SU-DHL-6 (cell line): Measurements from ENCODE around the gene RSPRY1.

ENCODE experiments used
- H2AFZ ChIP-seq: fragments of 200-600 bp; sonication (generic); 2 replicates; pipeline ENCODE4 v1.6.1; 2014; ENCODE audit warnings: low read depth, mild to moderate bottlenecking, moderate library complexity, mixed read lengths, antibody characterized with exemption, low read length; ENCODE audit not compliant: severe bottlenecking
- H3F3A ChIP-seq: fragments of 200-600 bp; shearing (Covaris generic); 2 replicates; pipeline ENCODE4 v1.6.0; 2016; ENCODE audit warnings: antibody characterized with exemption, mild to moderate bottlenecking; ENCODE audit not compliant: insufficient read depth
- H3K27ac ChIP-seq: fragments of 200-600 bp; sonication (generic); 2 replicates; pipeline ENCODE4 v1.5.1; 2016; ENCODE audit warnings: low read depth, mild to moderate bottlenecking, low read length, moderate library complexity, mixed read lengths
- H3K27me3 ChIP-seq: fragments of 200-600 bp; sonication (generic), shearing (Covaris generic); 2 replicates; pipeline ENCODE4 v1.6.0; 2014; ENCODE audit warnings: mild to moderate bottlenecking, low read length
- H3K36me3 ChIP-seq: fragments of 200-600 bp; sonication (generic); 2 replicates; pipeline ENCODE4 v1.6.1; 2014; ENCODE audit warnings: mild to moderate bottlenecking, low read length, mixed read lengths
- H3K4me2 ChIP-seq: fragments of 300-600, 200-600 bp; shearing (Covaris generic), sonication (generic); 2 replicates; pipeline ENCODE4 v1.6.0; 2014; ENCODE audit warnings: low read length, low read depth, mild to moderate bottlenecking; ENCODE audit not compliant: poor library complexity, severe bottlenecking
- H3K4me3 ChIP-seq: fragments of 200-600 bp; sonication (generic); 2 replicates; pipeline ENCODE4 v1.5.1; 2014; ENCODE audit warnings: antibody characterized with exemption, low read length, mild to moderate bottlenecking, mixed read lengths; ENCODE audit not compliant: insufficient read depth, poor library complexity, severe bottlenecking
- H3K79me2 ChIP-seq: fragments of 200-600 bp; sonication (generic); 2 replicates; pipeline ENCODE4 v1.6.1; 2014; ENCODE audit warnings: mild to moderate bottlenecking, low read length, moderate library complexity; ENCODE audit not compliant: insufficient read depth
- H3K9ac ChIP-seq: fragments of 200-600 bp; sonication (generic); 2 replicates; pipeline ENCODE4 v1.7.0; 2014; ENCODE audit warnings: mild to moderate bottlenecking, low read length
- H3K9me2 ChIP-seq: fragments of 200-600 bp; sonication (generic); replicated peaks from 2 replicates; pipeline ENCODE4 v1.6.1; 2014; ENCODE audit warnings: low read length; ENCODE audit not compliant: insufficient read depth
- H3K9me3 ChIP-seq: fragments of 200-600 bp; sonication (generic); 2 replicates; pipeline ENCODE4 v1.6.1; 2014; ENCODE audit warnings: low read length, mixed read lengths; ENCODE audit not compliant: insufficient read depth
- H4K20me1 ChIP-seq: fragments of 200-600 bp; sonication (generic); 2 replicates; pipeline ENCODE4 v1.6.1; 2014; ENCODE audit warnings: low read depth, mild to moderate bottlenecking, antibody characterized with exemption, low read length, moderate library complexity, mixed read lengths
- CTCF ChIP-seq: fragments of 200-600 bp; sonication (generic); IDR thresholded peaks from one replicate; pipeline ENCODE4 v1.5.1; 2017; ENCODE audit warnings: antibody characterized with exemption, mild to moderate bottlenecking, low read length, moderate library complexity; ENCODE audit not compliant: insufficient read depth, poor library complexity, severe bottlenecking
- EZH2phosphoT487 ChIP-seq: fragments of 200-600 bp; sonication (generic), shearing (Covaris generic); conservative IDR thresholded peaks from 2 replicates; pipeline ENCODE4 v1.6.1; 2018; ENCODE audit warnings: mild to moderate bottlenecking, antibody characterized with exemption, low read length, moderate library complexity, mixed read lengths

RSPRY1 gene

GRCh38 chr16:57209780-57210179 is 23.7 kb downstream of the RSPRY1 start:
- no peaks in the 10 kb centered on the region for H3K27me3 ChIP-seq
- no peak overlapping the region for H3K9ac ChIP-seq
- H3K9me3 ChIP-seq: no peaks in the 10 kb centered on the region
- H3K9me2 ChIP-seq: no peaks in the 10 kb centered on the region
- H2AFZ ChIP-seq: no peak overlapping the region
- no peaks in the 10 kb centered on the region for H4K20me1 ChIP-seq
- peaks cover 29% of the 10 kb centered on the region; the same call in 1 of the 2 replicates for H3K36me3 ChIP-seq
- no peak for TF ChIP-seq EZH2phosphoT487
- H3K4me3 ChIP-seq: no peak overlapping the region
- H3K79me2 ChIP-seq: no peaks in the 10 kb centered on the region
- no peak overlapping the region for H3K4me2 ChIP-seq
- H3F3A ChIP-seq: no peaks in the 10 kb centered on the region; the same call in 1 of the 2 replicates
- H3K27ac ChIP-seq: no peak overlapping the region

- Histone ChIP-seq H3K9ac (no peak overlapping the region), H3K79me2 (no peaks in the 10 kb centered on the region), H3K9me2 (no peaks in the 10 kb centered on the region), H3K4me3 (no peak overlapping the region), H3F3A (no peaks in the 10 kb centered on the region), H3K4me2 (no peak overlapping the region), H3K27ac (no peak overlapping the region), H4K20me1 (no peaks in the 10 kb centered on the region), H3K9me3 (0 out of 2 replicates have a peak, but pooled peaks cover 6% of the 10 kb centered on the region), H3K27me3 (no peaks in the 10 kb centered on the region), H3K36me3 (peaks cover 46% of the 10 kb centered on the region), H2AFZ (no peak overlapping the region)
- TF ChIP-seq EZH2phosphoT487 (no peak), CTCF (no peak)
Measured at GRCh38 chr16:57213462-57213861, 27.3 kb downstream of the RSPRY1 start.

- Histone ChIP-seq H3K27me3 (no peaks in the 10 kb centered on the region), H2AFZ (no peak overlapping the region), H3K9ac (no peak overlapping the region), H4K20me1 (no peaks in the 10 kb centered on the region), H3K79me2 (no peaks in the 10 kb centered on the region), H3K27ac (no peak overlapping the region), H3K9me2 (no peaks in the 10 kb centered on the region), H3K4me3 (no peak overlapping the region), H3K4me2 (no peak overlapping the region), H3K9me3 (0 out of 2 replicates have a peak, but pooled peaks cover 6% of the 10 kb centered on the region), H3F3A (no peaks in the 10 kb centered on the region), H3K36me3 (peaks cover 46% of the 10 kb centered on the region)
- TF ChIP-seq EZH2phosphoT487 (no peak), CTCF (no peak)
Measured at GRCh38 chr16:57216968-57217367, 30.8 kb downstream of the RSPRY1 start.

GRCh38 chr16:57223057-57223456 is 36.9 kb downstream of the RSPRY1 start:
- H3K36me3 ChIP-seq: peaks cover 7% of the 10 kb centered on the region; the same call in 1 of the 2 replicates
- H3K4me3 ChIP-seq: no peak overlapping the region
- no peaks in the 10 kb centered on the region for H3K9me3 ChIP-seq

More at GRCh38 chr16:57223057-57223456, 36.9 kb downstream of the RSPRY1 start:
- TF ChIP-seq EZH2phosphoT487 (no peak), CTCF (no peak)
- Histone ChIP-seq H3K27ac (no peak overlapping the region), H3K4me2 (no peak overlapping the region), H4K20me1 (no peaks in the 10 kb centered on the region), H3K9ac (no peak overlapping the region), H3K9me2 (no peaks in the 10 kb centered on the region), H3K27me3 (no peaks in the 10 kb centered on the region), H2AFZ (no peak overlapping the region), H3F3A (no peaks in the 10 kb centered on the region), H3K79me2 (no peaks in the 10 kb centered on the region)
